GM21529 (cell line): ENCODE data around the gene TIAM2.
"Not testable (repeated sequence)": the region's sequence is repeated elsewhere in the genome, so short reads cannot be mapped to it uniquely, and the experiment has no call there.

ENCODE experiments used
- ATAC-seq: cut with Tn5 transposase; IDR thresholded peaks from one replicate; pipeline ENCODE4 v1.9.1; 2021; ENCODE audit not compliant: unreplicated experiment

TIAM2 gene

DNA sequence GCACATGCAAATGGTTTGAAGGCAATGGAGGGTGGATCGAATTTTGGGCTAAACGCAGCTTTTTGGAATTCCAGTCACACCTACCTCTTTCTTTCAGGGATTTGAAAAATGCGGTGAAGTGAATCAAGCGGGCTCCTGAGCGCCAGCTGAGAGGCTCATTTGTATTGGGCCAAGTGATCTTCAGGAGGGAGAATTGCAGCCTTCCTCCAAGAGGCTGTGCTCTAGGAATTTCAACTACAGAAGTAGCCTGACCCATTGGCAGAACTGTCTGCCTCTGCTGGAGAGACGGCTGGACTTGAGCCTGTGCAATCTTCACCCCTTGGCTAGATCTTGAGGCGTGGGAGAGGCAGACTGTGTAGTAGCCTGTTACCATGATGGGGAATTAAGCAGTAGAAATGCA is 5.7 kb upstream of the TIAM2 start:
- ATAC-seq, result no peak

DNA sequence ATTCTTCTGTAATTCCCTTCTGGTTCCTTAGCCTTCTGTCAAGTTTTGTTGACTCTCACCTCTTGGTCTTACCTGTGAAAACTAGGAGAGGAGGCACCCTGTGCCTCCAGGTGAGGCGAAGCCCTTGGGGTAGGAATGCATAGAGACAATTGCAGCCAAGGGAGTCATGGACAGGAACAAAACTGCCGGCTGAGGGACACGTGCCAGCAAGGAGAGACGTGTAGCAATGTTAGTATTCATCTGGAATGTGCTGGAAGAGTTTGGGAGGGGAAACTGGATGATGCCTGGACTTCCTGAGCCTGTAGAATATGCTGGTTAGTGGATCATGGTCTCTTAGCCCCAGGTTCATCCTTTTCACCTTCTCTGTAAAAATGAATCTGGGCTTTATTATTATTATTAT is 3.9 kb upstream of the TIAM2 start:
- no peak for ATAC-seq

DNA sequence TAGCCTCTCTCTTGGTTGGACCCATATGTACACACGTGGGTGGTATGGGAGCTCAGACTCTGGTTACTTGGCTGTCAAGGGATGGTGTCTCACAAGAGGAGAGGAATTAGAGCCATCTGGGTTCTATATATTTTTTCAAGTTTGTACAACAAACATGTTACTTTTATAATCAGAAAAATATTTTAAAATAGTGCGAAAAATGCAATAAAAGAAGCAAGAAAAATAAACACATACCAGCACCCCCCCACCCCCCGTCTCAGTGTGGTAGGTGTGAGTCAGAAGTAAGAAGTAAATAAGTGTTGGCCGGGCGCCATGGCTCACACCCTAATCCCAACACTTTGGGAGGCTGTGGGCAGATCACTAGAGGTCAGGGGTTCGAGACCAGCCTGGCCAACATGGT is 2.1 kb upstream of the TIAM2 start:
- ATAC-seq, result no peak

DNA sequence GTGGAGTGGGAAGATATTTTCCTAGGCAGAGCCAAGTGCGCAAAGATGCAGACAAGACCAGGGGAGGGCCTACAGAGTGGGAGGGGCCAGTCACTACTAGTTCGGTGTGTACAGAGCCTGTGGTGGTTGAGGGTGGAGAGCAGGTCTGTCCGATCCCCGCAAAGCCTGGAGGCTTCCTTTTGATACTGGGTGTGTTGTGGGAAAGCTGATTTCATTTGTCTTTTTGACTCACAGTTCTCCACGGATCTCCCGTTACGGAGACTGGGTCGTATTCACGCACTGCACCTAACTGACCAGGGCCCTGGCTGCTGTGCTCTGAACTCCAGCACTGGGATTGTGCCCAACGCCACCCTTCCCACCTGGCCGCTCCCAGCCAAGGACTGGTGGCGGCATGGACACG is 1.4 kb upstream of the TIAM2 start:
- no peak for ATAC-seq

DNA sequence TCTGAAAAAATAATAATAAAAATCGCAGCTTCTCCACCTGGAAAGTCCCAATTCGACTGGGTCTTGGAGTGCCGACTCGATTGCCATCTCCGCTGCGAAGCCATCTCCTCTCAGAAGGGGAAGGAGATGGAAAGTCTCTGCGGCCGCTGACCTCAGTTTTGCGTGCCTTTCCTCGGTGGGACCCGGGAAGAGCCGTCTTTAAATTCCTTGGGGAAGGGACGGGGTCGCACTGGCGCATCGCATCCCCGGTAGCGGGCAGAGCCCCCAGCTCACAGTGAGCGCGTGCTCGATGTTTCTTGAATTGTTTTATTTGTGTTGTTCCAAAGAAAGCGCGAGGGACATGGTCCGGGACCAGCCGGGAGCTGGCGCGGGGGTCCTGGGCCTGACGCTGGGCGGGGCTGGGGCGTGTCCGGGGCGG is 270 bp upstream of the TIAM2 start:
- ATAC-seq, result no peak

DNA sequence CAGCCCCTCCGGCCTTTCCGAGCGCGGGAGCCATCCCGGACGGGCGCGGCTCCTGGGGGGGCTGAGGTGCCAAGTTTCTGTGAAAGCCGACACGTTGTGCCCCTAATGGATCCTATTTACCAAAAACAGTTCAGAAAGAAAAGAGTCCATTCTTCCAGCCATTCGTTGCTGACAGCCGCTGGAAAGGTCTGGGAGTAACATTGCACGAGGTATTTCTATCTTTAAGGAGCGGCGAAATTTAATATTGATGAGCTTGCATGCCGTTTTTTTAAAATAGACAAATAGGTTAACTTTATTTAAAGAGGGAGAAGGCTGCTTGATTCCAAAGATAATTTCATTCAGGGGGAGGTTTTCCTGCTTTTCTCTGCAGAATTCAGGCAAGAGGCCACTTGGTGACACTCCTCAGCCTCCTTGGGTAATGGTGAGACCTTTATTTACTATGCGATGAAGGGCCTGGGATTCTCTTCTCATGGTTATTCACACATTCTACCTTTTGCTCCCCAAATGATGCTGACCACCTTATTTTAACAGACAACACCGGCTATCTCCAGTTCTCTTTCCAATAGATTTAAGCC is 988 bp downstream of the TIAM2 start:
- ATAC-seq, result no peak

DNA sequence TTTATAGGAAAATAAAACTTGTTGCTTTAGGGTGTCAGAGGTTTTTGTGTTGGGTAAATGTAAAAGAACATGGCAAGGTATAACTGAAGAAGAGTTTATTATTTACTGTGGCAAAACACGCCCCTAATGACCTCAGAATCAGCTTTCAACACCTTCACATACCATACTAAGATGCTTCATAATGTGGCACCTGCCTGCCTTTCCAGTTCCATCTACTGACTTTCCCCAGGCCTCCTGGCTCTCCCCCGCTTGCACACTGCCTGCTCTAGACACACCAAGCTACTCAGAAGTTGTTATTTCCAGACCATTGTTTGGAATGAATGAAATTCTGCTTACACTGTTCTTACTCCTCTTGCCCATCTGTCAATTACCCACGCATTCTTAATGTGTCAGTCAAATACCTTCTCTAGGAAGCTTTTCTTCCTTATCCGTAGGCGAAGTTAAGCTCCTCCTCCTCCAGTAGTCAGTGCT is 1.8 kb downstream of the TIAM2 start:
- ATAC-seq, result no peak

DNA sequence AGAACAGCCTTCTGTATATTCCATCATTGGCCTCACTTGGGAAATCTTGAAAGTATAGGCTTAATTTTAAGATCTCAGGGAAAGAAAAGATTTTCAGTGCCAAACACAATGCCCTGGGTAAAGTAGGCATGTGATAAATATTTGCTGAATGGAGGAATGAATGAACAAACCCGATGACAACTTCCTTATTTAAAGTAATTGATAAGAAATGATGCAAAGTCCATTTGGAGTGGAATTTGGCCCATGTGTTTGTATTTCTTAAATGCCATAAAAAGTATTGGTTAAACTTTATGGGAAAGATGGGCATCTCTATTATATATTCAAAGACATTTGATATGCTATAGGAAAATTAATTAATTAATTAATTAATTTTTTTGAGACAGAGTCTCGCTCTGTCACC is 3.7 kb downstream of the TIAM2 start:
- no peak for ATAC-seq

DNA sequence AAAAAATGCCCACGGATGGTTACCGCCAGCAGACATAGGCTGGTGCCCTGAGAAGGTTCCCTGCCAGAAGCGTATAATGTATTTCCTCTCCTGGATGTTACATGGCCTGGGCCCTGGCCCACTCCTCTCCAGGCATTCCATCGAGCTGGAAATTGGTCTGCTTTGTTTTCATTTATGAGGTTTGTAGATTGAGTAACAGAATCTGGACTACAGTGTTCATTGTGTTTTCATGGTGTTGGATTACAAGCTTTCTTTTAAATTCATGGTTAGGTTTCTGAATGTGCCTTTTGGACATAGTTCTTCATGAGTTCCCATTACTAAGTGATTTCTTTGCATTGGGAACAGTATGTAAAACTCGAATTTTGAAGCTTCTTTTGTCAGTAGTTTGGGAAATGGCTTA is 6.4 kb downstream of the TIAM2 start:
- ATAC-seq, result no peak

DNA sequence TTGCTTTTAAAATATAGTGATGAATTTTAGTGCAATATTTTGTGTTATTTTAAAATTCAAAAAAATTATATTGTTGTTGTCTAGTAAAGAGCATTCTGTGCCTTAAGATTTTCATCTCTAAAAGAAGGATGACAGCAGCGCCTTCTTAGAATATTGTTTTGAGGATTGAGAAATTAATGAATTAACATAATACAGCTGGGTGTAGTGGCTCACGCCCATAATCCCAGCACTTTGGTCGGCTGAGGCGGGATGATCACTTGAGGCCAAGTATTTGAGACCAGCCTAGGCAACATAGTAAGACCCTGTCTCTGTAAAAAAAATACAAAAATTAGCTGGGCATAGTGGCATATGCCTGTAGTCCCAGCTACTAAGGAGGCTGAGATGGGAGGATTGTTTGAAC is 6.8 kb downstream of the TIAM2 start:
- ATAC-seq, result no peak

DNA sequence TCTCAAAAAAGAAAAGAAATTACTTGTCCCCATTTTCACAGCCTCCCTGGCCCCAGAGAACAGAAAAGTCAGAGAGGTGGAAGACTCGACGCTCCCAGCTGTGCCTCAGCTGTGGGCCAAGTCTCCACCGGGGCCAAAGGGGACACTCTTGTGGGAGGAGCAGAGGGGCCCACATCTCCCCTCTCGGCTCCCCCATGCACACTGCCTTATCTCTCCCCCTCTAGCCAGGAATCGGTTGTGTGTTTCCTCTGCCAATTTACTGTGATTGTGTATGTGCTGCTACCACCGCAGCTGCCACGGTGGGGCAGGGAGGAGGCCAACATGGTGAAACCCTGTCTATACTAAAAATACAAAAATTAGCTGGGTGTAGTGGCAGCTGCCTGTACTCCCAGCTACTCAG is 8.4 kb downstream of the TIAM2 start:
- ATAC-seq, result no peak

DNA sequence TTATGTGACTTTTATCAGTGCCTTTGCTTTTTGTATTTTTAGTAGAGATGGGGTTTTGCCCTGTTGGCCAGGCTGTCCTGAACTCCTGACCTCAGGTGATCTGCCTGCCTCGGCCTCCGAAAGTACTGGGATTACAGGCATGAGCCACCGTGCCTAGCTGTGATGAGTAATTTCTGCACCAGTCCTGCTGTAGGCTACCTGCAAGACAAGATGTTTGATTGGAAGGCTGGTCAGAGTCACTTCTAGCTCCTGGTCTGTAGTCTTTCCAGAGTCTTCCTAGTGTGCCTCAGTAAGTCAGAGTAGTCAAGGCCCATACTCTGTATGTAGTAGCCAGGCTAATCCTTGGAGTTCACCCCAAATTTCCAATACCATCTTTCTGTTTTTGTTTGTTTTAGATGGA is 8.9 kb downstream of the TIAM2 start:
- ATAC-seq, result no peak

DNA sequence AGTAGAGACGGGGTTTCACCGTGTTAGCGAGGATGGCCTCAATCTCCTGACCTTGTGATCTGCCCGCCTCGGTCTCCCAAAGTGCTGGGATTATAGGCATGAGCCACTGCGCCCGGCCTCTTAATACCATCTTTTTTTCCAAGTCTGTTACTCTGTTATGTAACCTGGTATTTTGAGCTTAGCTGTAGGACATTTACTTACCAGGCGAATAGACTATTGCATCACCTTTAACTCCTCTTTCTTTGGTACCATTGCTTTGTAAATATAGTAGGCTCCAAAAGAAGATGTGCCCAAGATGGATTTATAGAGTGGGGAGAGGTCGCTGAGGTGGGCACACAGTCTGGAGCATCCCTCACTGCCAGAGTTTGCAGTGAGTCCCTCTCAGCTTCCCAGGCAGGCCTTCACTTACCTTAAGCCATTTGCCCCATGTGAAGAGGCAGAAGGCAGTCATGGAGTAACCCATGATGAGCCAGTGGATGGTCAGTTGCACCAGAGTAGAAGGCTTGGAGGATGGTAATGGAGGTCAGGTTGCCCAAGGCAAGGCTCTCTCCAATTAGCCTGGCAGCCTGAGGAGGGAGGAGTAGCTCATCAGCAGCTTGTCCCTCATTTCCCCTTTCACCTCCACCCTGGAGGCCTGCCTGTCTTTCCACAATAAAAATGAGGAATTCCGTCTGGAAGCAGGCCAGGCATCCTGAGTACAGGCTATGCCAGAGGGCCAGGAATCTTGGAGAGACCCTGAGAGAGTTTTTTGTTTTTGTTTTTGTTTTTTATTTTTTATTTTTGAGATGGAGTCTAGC is 9.7 kb downstream of the TIAM2 start:
- no peak for ATAC-seq

DNA sequence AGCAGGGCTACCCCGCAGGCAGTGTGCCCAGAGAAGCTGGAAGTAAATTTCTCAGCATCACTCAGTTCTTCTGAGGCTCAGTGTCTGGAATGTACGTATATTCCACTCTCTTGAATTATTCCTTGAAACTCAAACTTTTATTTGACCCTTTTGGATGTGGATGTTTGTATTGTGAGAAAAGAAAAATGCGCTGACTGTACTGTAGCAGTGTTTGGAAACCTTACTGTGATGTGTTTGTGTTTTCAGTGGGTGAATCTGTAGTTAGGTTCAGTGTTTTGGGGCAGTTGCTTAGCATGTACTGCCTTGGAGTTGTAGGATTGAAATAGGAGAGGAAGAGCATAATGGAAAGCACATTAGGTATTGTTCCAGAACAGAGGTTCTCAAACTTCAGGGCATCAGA is 13.5 kb downstream of the TIAM2 start:
- ATAC-seq, result no peak

DNA sequence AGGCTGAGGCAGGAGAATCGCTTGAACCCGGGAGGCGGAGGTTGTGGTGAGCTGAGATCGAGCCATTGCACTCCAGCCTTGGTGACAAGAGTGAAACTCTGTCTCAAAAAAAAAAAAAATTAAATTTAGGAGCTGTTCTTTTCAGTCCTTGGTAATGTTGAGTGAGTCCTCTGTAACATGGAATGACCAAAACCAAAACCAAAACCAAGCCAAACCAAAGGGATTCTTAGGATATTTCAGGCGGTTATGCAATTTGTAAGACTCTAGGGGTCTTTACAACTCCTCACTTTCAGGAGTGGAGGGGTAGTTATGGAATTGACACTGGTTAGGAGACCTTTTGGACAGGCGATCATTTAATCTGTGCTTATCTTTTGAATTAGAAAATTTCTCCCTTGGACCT is 15.8 kb downstream of the TIAM2 start:
- ATAC-seq, result no peak

DNA sequence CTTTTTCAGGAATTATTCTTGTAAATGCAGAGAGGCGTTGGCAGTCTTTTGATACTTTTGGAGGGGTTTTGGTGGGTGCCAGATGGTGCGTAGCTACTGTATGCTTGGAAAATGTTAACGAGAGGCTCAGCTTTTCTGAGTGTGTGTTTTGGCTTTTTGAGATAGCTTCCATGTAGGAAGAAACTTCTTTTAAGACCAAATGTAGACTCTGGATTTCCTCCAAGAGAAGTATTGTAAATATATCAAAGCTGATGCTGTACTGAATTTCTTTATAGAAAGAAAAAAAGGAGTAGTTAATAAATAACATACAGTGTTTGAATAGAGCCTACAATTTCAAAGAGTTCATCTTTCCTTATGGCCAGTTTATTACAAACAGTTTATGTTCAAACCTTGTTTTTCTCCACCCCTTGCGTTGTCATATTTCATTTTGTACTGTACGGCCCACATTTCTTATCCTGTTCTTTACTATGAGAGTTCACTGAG is 16.7 kb downstream of the TIAM2 start:
- ATAC-seq, result no peak

DNA sequence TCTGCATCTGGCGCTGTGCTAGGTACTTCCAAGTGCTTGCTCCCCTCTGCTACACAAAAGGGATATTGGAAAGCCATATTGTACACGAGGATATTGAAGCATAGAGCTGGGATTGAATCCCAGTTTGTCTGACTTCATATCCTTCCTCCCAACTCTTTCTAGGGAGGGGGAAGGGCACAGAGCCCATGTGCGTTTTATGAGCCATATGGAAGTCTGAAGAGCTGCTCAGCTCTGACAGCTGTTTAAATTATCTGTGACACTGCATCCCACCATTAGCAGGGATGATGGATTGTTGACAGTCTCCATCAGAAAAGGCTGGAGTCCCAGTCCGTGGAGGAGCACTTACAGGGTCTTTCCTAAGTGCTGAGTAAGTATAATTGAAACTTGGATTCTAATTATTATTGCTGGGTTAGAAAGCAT is 18.4 kb downstream of the TIAM2 start:
- ATAC-seq, result no peak

DNA sequence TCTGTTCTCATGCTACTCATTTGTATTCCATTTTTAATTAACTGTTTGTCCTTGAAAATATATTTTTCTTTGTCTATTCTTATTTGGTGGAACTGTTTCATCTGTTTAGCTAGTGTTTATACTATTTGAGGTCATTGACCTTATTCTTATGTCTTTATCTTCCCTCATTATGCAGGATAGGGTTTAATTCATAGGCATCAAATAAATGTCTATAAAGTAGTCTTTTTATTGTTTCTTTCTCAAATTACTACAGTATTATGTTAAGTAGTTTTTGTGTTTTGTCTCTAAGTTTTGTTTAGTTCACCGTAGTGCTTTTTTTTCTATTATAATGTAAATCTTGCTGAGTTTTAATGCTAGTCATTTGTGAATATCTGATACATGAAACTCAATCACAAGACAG is 19.0 kb downstream of the TIAM2 start:
- no peak for ATAC-seq

DNA sequence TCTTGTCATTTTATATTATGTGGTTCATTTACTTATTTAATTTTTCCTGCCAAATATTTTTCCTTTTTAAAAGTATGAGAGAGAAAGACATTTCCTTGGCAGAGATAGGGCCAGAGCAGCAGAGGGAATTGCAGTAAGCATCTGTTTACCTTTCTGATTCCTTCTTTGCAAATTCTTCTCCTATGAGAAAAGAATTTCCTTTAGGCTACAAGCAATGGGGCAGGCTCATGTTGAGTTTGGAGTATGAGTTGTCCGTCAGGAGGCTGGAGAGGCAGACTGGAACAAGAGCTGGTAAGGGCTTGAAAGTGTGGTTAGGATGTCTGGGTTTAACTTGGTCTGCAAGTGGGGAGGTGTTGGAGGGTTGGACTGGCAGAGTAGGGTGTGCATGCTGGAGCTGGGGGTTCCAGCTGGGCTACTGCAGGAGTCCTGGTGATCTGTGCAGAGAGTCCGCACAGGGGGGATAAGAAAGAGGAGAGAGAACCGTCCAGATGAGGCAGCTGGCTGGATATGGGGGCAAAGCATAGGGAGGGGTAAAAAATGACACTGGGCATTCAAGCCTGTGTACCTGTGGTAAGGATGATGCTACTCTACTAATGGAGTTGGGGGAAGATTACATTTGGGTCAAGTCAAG is 19.7 kb downstream of the TIAM2 start:
- ATAC-seq, result no peak

DNA sequence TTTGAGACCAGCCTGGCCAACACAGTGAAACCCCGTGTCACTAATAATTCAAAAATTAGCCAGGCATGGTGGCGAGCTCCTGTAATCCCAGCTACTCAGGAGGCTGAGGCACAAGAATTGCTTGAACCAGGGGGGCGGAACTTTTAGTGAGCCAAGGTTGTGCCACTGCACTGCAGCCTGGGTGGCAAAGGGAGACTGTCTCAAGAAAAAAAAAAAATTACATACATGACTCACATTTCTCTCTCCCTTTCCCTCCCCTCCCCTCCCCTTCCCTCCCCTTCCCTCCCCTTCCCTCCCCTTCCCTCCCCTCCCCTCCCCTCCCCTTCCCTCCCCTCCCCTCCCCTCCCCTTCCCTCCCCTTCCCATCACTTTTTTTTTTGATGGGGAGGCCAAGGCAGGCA is 23.3 kb downstream of the TIAM2 start:
- not testable (repeated sequence) for ATAC-seq

DNA sequence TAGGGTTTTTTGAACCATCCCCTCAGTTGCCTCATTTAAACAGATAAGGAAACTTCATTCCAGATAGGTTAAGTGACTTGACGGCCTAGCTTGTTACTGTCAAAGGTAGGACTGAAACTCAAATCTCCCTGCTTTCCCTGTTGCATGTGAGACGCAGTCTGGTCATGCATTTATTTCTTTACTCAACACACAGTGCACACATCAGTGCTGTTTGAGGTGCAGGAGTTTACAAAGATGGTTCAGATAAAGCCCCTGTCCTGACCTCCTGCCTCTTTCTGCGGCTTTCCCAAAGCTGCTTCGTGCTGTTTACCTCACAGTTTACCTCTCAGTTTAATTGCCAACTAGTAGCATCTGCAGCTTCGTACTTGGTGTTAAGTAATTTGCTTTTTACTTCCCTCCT is 26.6 kb downstream of the TIAM2 start:
- ATAC-seq, result no peak

DNA sequence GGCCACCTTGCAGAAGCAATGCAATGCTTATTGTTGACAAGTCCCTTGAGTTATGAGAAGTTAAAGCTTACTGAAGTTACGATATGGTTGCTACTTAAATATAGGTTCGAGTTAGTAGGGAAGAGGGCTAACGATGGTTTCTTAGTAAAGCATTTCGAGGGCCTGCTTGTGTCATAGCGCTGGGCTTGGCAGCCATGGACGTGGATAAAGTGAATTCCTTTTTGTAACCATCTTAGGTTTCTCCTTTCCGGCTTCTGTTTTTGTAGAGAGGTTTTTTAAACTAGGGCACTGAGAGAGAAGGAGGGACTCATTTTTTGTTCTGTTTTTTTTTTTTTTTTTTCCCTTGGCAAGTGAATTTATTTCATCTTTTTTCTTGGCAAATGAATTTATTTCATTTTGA is 27.6 kb downstream of the TIAM2 start:
- no peak for ATAC-seq
